Effector memory CD8-positive, alpha-beta T cell (primary cell): Measurements from ENCODE around the gene MRPL2.

Source experiments
- ATAC-seq: fragments of 150-1000 bp; cut with Tn5 transposase; replicated peaks from 2 replicates; pipeline ENCODE4 v1.10.0; 2021; ENCODE audit warnings: mild to moderate bottlenecking, moderate library complexity
- DNase-seq, 3 experiments: peaks; one replicate each; pipeline ENCODE4 v3.0.0; 2021
- H3K27ac Mint-ChIP-seq, 2 donors: one replicate each; pipeline ENCODE4 v1.8.0; 2022; ENCODE audit warnings: mild to moderate bottlenecking in 2 of 2, mixed read lengths in 2 of 2, moderate library complexity in 2 of 2
- H3K27me3 Mint-ChIP-seq, 2 donors: one replicate each; pipeline ENCODE4 v1.8.0; 2022; ENCODE audit warnings: mixed read lengths in 2 of 2
- H3K36me3 Mint-ChIP-seq: one replicate; pipeline ENCODE4 v1.8.0; 2022; ENCODE audit warnings: mild to moderate bottlenecking, moderate library complexity, mixed read lengths; ENCODE audit not compliant: insufficient read depth
- H3K4me1 Mint-ChIP-seq, 2 donors: one replicate each; pipeline ENCODE4 v1.8.0; 2022; ENCODE audit warnings: low read depth in 2 of 2, mixed read lengths in 2 of 2
- H3K4me3 Mint-ChIP-seq, 2 donors: one replicate each; pipeline ENCODE4 v1.8.0; 2022; ENCODE audit warnings: mild to moderate bottlenecking in 2 of 2, mixed read lengths in 2 of 2, moderate library complexity in 2 of 2
- H3K9me3 Mint-ChIP-seq, 2 donors: one replicate each; pipeline ENCODE4 v1.8.0; 2022; ENCODE audit warnings: mixed read lengths in 2 of 2

MRPL2 gene

GRCh38 chr6:43016176-43016942 is 42.9 kb downstream of the MRPL2 start:
- H3K27ac Mint-ChIP-seq = peak overlapping the region; percentile 35 to 87

GRCh38 chr6:43014434-43014909 is 44.8 kb downstream of the MRPL2 start:
- H3K4me1 Mint-ChIP-seq = peaks cover 42 to 55% of the 10 kb centered on the region in 2 donors
- H3K9me3 Mint-ChIP-seq = no peaks in the 10 kb centered on the region
- peak overlapping the region; percentile 90 to 95 for H3K4me3 Mint-ChIP-seq
- DNase-seq (no peak), ATAC-seq (no peak)
- peak overlapping the region; percentile 94 to 97 for H3K27ac Mint-ChIP-seq
- peaks cover 30% of the 10 kb centered on the region for H3K36me3 Mint-ChIP-seq
- no peaks in the 10 kb centered on the region for H3K27me3 Mint-ChIP-seq

More at GRCh38 chr6:43016176-43016942, 42.9 kb downstream of the MRPL2 start:
- H3K4me3 Mint-ChIP-seq = peak overlapping the region; percentile 33 to 61
- peaks cover 30% of the 10 kb centered on the region for H3K36me3 Mint-ChIP-seq
- no peak for ATAC-seq
- no peaks in the 10 kb centered on the region for H3K27me3 Mint-ChIP-seq
- H3K4me1 Mint-ChIP-seq = peaks cover 42 to 65% of the 10 kb centered on the region in 2 donors
- no peaks in the 10 kb centered on the region for H3K9me3 Mint-ChIP-seq
- DNase-seq = no peak

GRCh38 chr6:43013843-43014433 is 45.3 kb downstream of the MRPL2 start, which contains the start of the genes KLHDC3 and MEA1:
KLHDC3 (plus strand) TSS chr6:43014249; CDS start chr6:43017193, 2,944 bp downstream.
MEA1 (minus strand) TSS chr6:43013946; CDS start chr6:43013813, 133 bp downstream.
- Mint-ChIP-seq H3K36me3 (peaks cover 27% of the 10 kb centered on the region), H3K27me3 (no peaks in the 10 kb centered on the region)
- ATAC-seq = peak; percentile 92

GRCh38 chr6:43013097-43013842 is 46.0 kb downstream of the MRPL2 start:
- no peaks in the 10 kb centered on the region for H3K9me3 Mint-ChIP-seq
- peak; percentile 21 for ATAC-seq
- H3K36me3 Mint-ChIP-seq = peaks cover 21% of the 10 kb centered on the region
- peak overlapping the region; percentile 90 to 95 for H3K4me3 Mint-ChIP-seq
- H3K4me1 Mint-ChIP-seq = peaks cover 42 to 54% of the 10 kb centered on the region in 2 donors
- DNase-seq = peak in 1 of 3 experiments; percentile 3
- H3K27ac Mint-ChIP-seq = peak overlapping the region; percentile 94 to 97
- H3K27me3 Mint-ChIP-seq = no peaks in the 10 kb centered on the region

More at GRCh38 chr6:43013843-43014433, 45.3 kb downstream of the MRPL2 start, which contains the start of the genes KLHDC3 and MEA1:
- Mint-ChIP-seq H3K4me1 (peaks cover 42 to 55% of the 10 kb centered on the region in 2 donors), H3K9me3 (no peaks in the 10 kb centered on the region), H3K4me3 (peak within 1 kb of the TSS; percentile 90 to 95), H3K27ac (peak within 1 kb of the TSS; percentile 94 to 97)
- DNase-seq = peak; percentile 96 to 97 (median 97)

- no peak for ATAC-seq
Measured at GRCh38 chr6:43012364-43012763, 46.9 kb downstream of the MRPL2 start.

GRCh38 chr6:43011207-43011606 is 48.0 kb downstream of the MRPL2 start:
- Mint-ChIP-seq H3K4me1 (peaks cover 34 to 39% of the 10 kb centered on the region in 2 donors), H3K27me3 (no peaks in the 10 kb centered on the region), H3K9me3 (no peaks in the 10 kb centered on the region), H3K4me3 (no peak overlapping the region), H3K27ac (peak overlapping the region; percentile 22 to 41), H3K36me3 (peaks cover 23% of the 10 kb centered on the region)
- ATAC-seq = no peak
- no peak for DNase-seq

More at GRCh38 chr6:43012364-43012763, 46.9 kb downstream of the MRPL2 start:
- H3K4me1 Mint-ChIP-seq = peaks cover 42 to 46% of the 10 kb centered on the region in 2 donors
- H3K27me3 Mint-ChIP-seq = no peaks in the 10 kb centered on the region
- H3K36me3 Mint-ChIP-seq = peaks cover 21% of the 10 kb centered on the region
- peak overlapping the region; percentile 94 to 97 for H3K27ac Mint-ChIP-seq
- peak overlapping the region; percentile 90 to 95 for H3K4me3 Mint-ChIP-seq
- H3K9me3 Mint-ChIP-seq = no peaks in the 10 kb centered on the region
- DNase-seq = no peak

GRCh38 chr6:43009124-43009523 is 50.1 kb downstream of the MRPL2 start:
- Mint-ChIP-seq H3K27me3 (no peaks in the 10 kb centered on the region), H3K9me3 (no peaks in the 10 kb centered on the region), H3K4me1 (peaks cover 26% of the 10 kb centered on the region in 2 donors), H3K36me3 (peaks cover 31% of the 10 kb centered on the region), H3K27ac (no peak overlapping the region), H3K4me3 (no peak overlapping the region)
- DNase-seq (peak in 1 of 3 experiments; percentile 36), ATAC-seq (no peak)

GRCh38 chr6:43007126-43007525 is 52.1 kb downstream of the MRPL2 start:
- Mint-ChIP-seq H3K36me3 (peaks cover 29% of the 10 kb centered on the region), H3K9me3 (no peaks in the 10 kb centered on the region), H3K27ac (no peak overlapping the region), H3K27me3 (no peaks in the 10 kb centered on the region), H3K4me1 (peaks cover 6 to 8% of the 10 kb centered on the region in 2 donors), H3K4me3 (no peak overlapping the region)
- DNase-seq (no peak), ATAC-seq (no peak)

GRCh38 chr6:43006251-43006650 is 53.0 kb downstream of the MRPL2 start:
- ATAC-seq (no peak), DNase-seq (no peak)
- H3K4me1 Mint-ChIP-seq = peaks cover 0 to 2% of the 10 kb centered on the region in 2 donors
- peaks cover 29% of the 10 kb centered on the region for H3K36me3 Mint-ChIP-seq
- no peaks in the 10 kb centered on the region for H3K27me3 Mint-ChIP-seq
- peak overlapping the region in 1 of 2 donors; percentile 78 for H3K27ac Mint-ChIP-seq
- no peak overlapping the region for H3K4me3 Mint-ChIP-seq
- H3K9me3 Mint-ChIP-seq = no peaks in the 10 kb centered on the region

- H3K27ac Mint-ChIP-seq = peak overlapping the region in 1 of 2 donors; percentile 78
- no peaks in the 10 kb centered on the region for H3K27me3 Mint-ChIP-seq
- H3K36me3 Mint-ChIP-seq = peaks cover 32% of the 10 kb centered on the region
- ATAC-seq (no peak), DNase-seq (no peak)
- H3K4me1 Mint-ChIP-seq = peaks cover 0 to 2% of the 10 kb centered on the region in 2 donors
- H3K4me3 Mint-ChIP-seq = no peak overlapping the region
- no peaks in the 10 kb centered on the region for H3K9me3 Mint-ChIP-seq
Measured at GRCh38 chr6:43005844-43006243, 53.4 kb downstream of the MRPL2 start.
